A673 (cell line): ENCODE measurements around the gene CNFN.

Experiments
- CTCF ChIP-seq: fragments of 300-800, 200-600 bp; sonication (generic); conservative IDR thresholded peaks from 2 replicates; pipeline ENCODE4 v1.5.1; 2017; ENCODE audit warnings: low read depth, mild to moderate bottlenecking, antibody characterized with exemption, low read length, moderate library complexity, mixed read lengths
- EZH2 ChIP-seq: fragments of 200-600 bp; sonication (generic); IDR thresholded peaks from 2 replicates; pipeline ENCODE4 v1.6.1; 2017; ENCODE audit warnings: borderline replicate concordance, low read depth, mild to moderate bottlenecking, mixed read lengths, antibody characterized with exemption, low read length; ENCODE audit not compliant: poor library complexity, severe bottlenecking

DNA sequence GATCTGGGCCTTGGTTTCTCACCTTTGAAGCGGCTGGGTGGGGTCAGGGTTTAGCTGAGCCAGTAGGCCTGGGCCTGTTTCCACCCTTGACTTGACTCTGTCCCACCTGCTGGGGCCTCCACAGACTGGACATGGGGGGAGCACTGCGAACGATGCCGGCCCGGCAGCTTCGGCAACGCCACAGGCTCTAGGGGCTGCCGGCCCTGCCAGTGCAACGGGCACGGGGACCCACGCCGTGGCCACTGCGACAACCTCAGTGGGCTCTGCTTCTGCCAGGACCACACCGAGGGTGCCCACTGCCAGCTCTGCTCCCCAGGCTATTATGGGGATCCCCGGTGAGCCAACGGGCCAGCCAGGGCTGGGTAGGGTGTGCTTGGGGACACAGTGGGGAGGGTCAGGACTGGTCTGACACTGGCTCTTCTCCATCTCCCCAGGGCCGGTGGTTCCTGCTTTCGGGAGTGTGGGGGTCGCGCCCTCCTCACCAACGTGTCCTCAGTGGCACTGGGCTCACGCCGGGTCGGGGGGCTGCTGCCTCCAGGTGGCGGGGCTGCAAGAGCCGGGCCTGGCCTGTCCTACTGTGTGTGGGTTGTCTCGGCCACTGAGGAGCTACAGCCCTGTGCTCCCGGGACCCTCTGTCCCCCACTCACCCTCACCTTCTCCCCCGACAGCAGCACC is 36.6 kb downstream of the CNFN start:
- no peak for TF ChIP-seq CTCF
- no peak for TF ChIP-seq EZH2
